BE2C (cell line): Measurements from ENCODE around the gene TMC5.

Experiments
- DNase-seq: peaks from one replicate; pipeline ENCODE4 v3.0.0-alpha.2; 2020
- H3K27me3 ChIP-seq: fragments of 250-450 bp; sonication (Bioruptor Pico); 2 replicates; pipeline ENCODE4 v1.5.1; 2020; ENCODE audit warnings: mild to moderate bottlenecking
- H3K36me3 ChIP-seq: fragments of 250-450 bp; sonication (Bioruptor Pico); 2 replicates; pipeline ENCODE4 v1.5.1; 2020; ENCODE audit warnings: mild to moderate bottlenecking
- H3K4me1 ChIP-seq: fragments of 250-450 bp; sonication (Bioruptor Pico); 2 replicates; pipeline ENCODE4 v1.5.1; 2020
- H3K4me3 ChIP-seq: 2 replicates; pipeline ENCODE4 v1.5.1; 2011; ENCODE audit warnings: low read depth, low read length
- H3K9me3 ChIP-seq: fragments of 250-450 bp; sonication (Bioruptor Pico); 2 replicates; pipeline ENCODE4 v1.5.1; 2020
- TF ChIP-seq, protein P1 (sequence below): IDR thresholded peaks from 2 replicates; pipeline ENCODE4 v1.5.1; 2012; ENCODE audit warnings: mild to moderate bottlenecking, low read depth, low read length

TMC5 gene

DNA sequence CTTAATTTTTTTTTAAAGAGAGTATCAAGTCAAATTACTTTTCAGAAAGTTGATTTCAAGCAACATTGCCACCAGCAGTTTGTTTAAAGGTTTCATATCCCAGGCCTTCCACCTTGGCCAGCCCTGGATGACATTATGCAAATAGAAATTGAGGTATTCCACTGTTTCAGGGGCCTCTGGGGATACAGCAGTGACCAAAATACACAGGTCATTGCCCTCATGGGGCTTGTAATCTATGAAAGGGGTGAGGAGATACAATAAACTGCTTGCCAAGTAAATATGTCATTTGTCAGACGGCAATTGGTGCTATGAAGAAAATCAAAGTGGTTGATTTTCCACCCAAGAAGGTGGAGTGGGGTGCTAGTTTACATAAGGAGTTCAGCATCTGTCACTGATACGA is 37.8 kb upstream of the TMC5 start:
- TF ChIP-seq, protein P1, sequence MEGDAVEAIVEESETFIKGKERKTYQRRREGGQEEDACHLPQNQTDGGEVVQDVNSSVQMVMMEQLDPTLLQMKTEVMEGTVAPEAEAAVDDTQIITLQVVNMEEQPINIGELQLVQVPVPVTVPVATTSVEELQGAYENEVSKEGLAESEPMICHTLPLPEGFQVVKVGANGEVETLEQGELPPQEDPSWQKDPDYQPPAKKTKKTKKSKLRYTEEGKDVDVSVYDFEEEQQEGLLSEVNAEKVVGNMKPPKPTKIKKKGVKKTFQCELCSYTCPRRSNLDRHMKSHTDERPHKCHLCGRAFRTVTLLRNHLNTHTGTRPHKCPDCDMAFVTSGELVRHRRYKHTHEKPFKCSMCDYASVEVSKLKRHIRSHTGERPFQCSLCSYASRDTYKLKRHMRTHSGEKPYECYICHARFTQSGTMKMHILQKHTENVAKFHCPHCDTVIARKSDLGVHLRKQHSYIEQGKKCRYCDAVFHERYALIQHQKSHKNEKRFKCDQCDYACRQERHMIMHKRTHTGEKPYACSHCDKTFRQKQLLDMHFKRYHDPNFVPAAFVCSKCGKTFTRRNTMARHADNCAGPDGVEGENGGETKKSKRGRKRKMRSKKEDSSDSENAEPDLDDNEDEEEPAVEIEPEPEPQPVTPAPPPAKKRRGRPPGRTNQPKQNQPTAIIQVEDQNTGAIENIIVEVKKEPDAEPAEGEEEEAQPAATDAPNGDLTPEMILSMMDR: no peak
- Histone ChIP-seq H3K4me3 (no peak overlapping the region), H3K36me3 (no peaks in the 10 kb centered on the region), H3K27me3 (peaks cover 4% of the 10 kb centered on the region; the same call in 1 of the 2 replicates), H3K4me1 (no peaks in the 10 kb centered on the region), H3K9me3 (no peaks in the 10 kb centered on the region)
- no peak for DNase-seq

DNA sequence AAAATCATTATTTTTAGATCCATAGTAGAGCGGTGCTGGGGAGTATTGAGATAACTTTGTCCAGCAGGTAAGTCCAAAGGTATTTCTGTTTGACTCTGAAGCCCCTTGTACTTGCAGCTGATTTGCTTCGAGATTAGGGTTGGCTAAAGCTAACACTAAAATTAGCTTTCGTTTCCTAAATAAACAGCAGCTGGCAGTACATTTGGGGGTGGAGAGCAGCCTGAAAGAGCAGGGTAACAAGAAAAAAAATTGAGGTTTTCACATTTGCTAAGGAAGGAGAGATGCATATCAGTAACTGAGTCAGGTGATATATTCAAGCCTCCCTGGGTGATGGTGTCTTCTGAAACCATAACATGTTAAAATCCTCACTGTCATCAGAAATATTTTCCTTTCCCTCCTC is 37.4 kb upstream of the TMC5 start:
- Histone ChIP-seq H3K27me3 (peaks cover 4% of the 10 kb centered on the region; the same call in 1 of the 2 replicates), H3K4me3 (no peak overlapping the region), H3K4me1 (no peaks in the 10 kb centered on the region), H3K36me3 (no peaks in the 10 kb centered on the region), H3K9me3 (no peaks in the 10 kb centered on the region)
- DNase-seq: no peak
- TF ChIP-seq, protein P1: no peak

DNA sequence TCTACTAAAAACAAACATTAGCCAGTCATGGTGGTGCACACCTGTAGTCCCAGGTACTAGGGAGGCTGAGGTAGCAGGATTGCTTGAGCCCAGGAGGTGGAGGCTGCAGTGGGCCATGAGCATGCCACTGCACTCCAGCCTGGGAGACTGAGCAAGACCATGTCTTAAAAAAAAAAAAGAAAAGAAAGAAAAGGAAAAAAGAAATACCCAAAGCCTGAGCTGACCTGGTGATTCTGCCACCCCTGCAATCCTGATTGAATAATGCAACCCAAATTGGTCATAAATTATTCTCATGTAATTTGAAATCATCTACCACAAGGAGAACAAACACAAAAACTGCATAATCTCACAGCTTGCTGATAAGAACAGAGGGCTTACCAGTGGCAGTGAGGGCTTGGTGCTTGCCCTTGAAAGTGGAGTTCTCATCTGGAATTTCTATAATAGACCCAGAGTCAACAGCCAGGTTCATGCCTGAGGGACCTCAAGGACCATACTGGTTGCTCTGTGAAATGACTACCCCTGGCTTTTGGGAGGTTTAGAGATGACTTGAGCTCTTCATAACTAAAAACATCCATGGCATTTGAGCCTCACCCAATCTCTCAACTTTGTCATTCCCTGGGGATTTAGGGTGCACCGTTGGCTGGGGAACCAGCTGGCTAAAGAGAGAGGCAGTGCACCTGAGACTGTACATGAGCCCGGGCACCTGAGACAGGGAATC is 35.4 kb upstream of the TMC5 start:
- no peak for DNase-seq
- TF ChIP-seq, protein P1: no peak

DNA sequence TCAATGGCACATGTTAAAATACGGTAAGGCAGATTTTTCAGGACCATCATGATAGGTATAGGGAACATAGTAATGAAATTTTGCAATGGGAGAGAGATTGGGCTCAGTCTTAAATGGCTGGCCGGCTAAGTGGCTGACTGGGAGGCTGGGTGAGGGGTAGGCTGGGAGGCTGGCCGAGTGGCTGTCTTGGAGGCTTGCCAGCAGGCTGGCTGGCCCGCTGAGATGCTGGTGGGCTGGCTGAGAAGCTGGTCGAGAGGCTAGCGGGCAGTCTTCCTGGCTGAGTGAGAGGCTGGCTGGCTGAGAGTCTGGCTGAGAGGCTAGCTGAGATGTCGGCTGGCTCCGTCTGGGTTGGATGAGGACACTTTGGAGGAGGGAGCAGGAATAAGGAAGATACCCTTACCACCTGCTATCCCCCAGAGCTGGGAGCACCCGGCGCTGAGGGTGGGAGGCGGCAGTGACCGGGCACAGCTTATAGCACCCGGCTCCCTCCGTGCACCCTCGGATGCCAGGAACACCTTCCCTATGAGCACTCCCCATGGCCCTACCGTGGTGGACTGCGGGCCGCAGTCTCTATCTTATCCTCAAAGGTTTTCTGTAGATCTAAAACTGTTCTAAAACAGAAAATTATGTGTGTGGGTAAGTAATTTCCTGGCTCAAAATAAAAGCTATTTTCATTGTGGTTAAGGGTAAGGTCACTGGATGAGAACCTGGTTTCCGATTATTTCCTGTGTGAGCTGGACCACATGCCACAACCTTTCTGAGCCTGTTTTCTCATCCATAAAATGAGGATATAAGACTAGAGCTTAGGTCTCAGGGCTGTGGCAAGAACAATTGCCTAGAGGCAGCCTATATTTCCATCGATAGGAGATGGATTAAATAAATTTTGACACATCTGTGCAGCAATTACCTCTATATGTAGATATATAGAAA is 34.5 kb upstream of the TMC5 start:
- Histone ChIP-seq H3K27me3 (peaks cover 4% of the 10 kb centered on the region; the same call in 1 of the 2 replicates), H3K9me3 (no peaks in the 10 kb centered on the region), H3K36me3 (no peaks in the 10 kb centered on the region), H3K4me1 (no peaks in the 10 kb centered on the region), H3K4me3 (no peak overlapping the region)
- TF ChIP-seq, protein P1: no peak
- peak; percentile 66 for DNase-seq

More for the DNA sequence above, 35.4 kb upstream of the TMC5 start:
- Histone ChIP-seq H3K4me3 (no peak overlapping the region), H3K36me3 (no peaks in the 10 kb centered on the region), H3K9me3 (no peaks in the 10 kb centered on the region), H3K27me3 (peaks cover 4% of the 10 kb centered on the region; the same call in 1 of the 2 replicates), H3K4me1 (no peaks in the 10 kb centered on the region)

DNA sequence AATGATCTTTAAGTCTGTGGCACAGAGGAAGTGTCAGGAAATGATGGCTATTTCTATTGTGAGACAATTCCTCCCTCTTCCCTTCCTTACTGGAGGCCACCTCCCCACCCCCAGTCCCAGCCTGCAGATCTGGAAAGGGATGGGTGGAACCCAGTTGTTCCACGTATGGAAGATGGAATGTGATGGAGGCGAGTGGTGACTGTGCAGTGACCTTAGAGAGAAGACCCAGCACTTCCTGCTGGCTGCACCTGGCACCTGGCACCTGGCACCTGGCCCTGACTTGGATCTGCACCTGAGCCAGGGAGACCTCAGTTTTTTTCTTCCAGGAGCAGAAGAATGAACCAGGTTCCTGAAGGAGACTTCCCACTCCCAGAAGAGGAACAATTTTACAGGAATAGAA is 33.0 kb upstream of the TMC5 start:
- Histone ChIP-seq H3K27me3 (peaks cover 4% of the 10 kb centered on the region; the same call in 1 of the 2 replicates), H3K36me3 (no peaks in the 10 kb centered on the region), H3K4me3 (no peak overlapping the region), H3K4me1 (no peaks in the 10 kb centered on the region), H3K9me3 (no peaks in the 10 kb centered on the region)
- DNase-seq: no peak
- TF ChIP-seq, protein P1: no peak
